ENCODE measurements around the gene PVALB.

Gene PVALB

DNA sequence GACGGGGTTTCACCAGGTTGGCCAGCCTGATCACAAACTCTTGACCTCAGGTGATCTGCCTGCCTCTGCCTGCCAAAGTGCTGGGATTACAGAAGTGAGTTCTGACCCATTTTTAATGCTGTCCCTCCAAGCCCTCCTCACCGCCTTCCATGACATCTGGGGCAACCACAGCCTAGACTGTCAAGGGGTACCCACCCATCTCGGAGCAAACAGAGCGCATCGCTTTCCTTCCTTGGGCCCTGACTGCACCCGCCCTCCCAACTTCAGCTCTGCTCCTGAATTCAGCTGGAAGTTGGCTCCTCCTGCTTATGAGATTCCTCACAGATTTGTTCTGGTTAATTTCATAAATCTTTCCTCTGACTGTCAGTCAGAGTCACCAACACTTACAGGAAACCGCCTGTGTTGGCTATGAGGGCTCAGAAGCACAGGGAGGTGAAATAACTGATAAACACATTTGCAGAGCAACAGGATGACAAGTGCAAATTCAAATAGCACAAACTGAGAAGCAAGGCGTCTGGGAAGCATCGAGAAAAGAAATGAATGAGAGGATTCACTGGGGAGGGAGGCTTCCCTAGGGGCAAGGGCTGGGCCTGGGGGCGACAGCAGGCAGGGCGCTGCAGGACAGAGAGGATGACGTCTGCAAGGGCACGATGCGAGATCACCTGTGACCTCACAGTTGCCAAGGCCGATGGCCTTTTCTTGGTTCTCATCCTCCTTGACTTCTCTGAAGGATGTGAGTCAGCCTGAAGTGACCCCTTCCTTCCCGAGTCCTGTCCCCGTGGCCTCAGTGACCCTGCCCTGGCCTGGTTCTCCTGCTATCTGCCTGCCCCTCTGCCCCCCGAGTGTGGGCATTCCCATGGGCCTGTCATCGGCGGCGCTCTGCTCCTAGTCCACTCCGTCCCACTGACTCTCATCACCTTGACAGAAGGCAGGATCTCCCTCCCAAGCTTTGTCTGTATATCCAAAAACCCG is 47.0 kb downstream of the PVALB start:
- TF ChIP-seq CTCF (conservative IDR thresholded peaks at IDR 0.05; ENCODE audit: low read depth, low read length): no peak
- DNase-seq (ENCODE audit: low read depth): no peak
- H3K4me3 ChIP-seq (ENCODE audit: low read length): no peak overlapping the region

- DNase-seq (ENCODE audit: low read depth): no peak
- H3K4me3 ChIP-seq (ENCODE audit: low read length): no peak overlapping the region
- no peak for TF ChIP-seq CTCF (conservative IDR thresholded peaks at IDR 0.05; ENCODE audit: low read depth, low read length)
These were observed 48.2 kb downstream of the PVALB start for GRCh38 chr22:36768616-36769015.

GRCh38 chr22:36768141-36768540 is 48.7 kb downstream of the PVALB start:
- TF ChIP-seq CTCF (conservative IDR thresholded peaks at IDR 0.05; ENCODE audit: low read depth, low read length): no peak
- no peak for DNase-seq (ENCODE audit: low read depth)
- no peak overlapping the region for H3K4me3 ChIP-seq (ENCODE audit: low read length)

DNA sequence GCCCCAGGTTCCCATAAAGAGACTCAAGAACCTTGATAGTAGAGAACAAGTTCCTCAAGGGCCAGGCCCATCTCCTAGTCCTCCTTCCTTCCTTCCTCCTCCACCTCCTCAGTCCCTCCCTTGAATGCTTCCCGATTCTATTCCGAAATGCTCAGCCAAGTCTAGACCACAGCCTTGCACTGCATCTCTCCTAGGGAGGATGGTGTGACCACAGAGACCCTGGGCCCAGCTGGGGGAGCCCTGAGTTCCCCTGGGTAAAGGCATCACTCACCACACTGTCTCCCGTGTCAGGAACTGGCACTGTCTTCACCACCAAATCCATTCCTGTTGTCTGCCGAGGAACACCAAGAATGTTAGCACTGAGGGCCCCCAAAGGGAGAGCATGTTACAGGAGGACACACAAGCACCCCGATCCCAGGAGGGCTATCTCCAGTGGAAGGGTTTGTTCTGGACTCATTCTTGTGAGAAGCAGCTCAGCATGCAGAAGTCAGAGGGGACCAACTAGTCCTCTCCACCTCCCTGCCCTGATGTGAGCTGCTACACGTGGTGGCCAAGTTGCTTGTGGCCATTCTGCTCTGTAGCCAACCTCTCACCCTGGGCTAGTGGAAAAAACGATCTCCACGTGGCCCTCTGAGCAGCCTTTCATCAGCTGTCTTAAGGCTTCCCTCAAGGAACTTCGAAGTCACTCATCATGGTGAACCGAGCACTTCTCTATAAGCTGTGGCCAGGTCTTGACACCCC is 49.6 kb downstream of the PVALB start:
- no peak overlapping the region for H3K4me3 ChIP-seq (ENCODE audit: low read length)
- DNase-seq (ENCODE audit: low read depth): no peak
- TF ChIP-seq CTCF (conservative IDR thresholded peaks at IDR 0.05; ENCODE audit: low read depth, low read length): no peak

DNA sequence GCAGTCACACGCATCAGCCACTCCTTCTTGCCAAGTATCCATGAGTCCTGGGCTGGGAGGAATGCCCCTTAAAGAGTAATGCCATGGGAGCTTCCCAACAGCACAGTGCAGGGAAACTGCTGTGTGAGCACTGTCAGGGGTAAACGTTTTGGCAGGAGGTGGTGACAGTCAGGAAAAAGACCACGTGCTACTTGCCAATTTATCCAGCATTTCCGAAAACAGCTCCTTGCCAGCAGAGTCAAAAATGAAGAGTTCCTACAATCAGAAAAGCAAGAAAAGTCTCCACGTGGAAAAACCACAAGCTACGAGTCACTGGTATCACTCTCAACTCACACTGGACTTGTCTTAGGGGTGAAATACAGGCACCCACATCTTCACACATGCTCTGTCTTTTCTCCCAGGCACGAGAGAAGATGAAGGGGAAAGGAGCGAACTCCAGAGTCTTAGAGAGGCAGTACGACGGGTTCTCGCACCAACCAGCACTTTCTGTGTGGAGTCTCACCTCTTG is 50.8 kb downstream of the PVALB start:
- H3K4me3 ChIP-seq (ENCODE audit: low read length): no peak overlapping the region
- no peak for TF ChIP-seq CTCF (conservative IDR thresholded peaks at IDR 0.05; ENCODE audit: low read depth, low read length)
- DNase-seq (ENCODE audit: low read depth): no peak

DNA sequence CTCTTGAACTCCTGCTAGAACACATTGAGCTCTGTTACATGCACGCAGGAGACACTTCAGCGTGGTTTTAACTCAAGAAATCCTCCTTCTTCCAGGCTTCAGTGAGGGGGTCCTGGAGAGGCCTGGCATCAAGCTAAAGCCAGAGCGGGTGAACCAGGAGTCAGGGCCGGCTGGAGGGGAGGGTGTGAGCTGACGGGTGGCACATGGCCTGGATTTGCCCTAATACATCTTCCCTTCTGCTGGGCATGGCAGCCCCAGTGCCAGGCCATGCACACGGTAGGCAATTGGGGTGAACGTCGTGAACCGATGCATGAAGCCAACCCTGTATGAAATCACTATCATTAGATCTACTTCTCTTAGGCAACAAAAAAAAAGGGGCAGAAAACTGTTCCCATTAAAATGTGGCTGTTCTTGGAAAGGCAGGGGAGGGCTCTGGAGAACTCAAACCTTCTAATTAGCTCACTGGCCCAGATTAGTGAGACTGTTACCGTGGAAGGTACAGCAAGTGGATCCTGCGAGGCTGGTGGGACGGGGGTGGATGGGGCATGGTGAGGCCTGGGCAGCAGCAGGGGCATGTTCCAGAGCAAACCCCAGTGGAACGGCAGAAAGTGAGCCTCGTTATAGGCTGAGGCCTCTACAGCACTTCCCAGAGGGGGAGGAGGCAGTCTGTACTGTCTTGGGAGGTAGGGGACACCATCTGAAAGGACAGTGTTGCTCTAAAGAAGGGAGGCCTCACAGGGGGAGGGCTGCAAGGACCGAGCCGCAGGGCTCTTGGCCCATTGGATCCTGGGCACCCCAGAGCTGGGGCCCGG is 51.5 kb downstream of the PVALB start:
- no peak for TF ChIP-seq CTCF (conservative IDR thresholded peaks at IDR 0.05; ENCODE audit: low read depth, low read length)
- H3K4me3 ChIP-seq (ENCODE audit: low read length): no peak overlapping the region
- no peak for DNase-seq (ENCODE audit: low read depth)

Data from retinal pigment epithelial cell (primary cell).